Neural progenitor cell (in vitro differentiated cells): Measurements from ENCODE around the gene CAMK1D. TPM values are rescaled to one million over a fixed set of nuclear protein-coding genes. Genes with fewer than 3 reads are reported as not detected.
A peak's percentile ranks its signal among the peaks of the same experiment; 100 is the strongest.

ENCODE experiments used
- DNase-seq: peaks from one replicate; pipeline ENCODE4 v3.0.0-alpha.2; 2016; ENCODE audit warnings: low spot score
- H2AFZ ChIP-seq: fragments of 200-600 bp; sonication (generic); replicated peaks from 2 replicates; pipeline ENCODE4 v1.6.1; 2016; ENCODE audit warnings: antibody characterized with exemption
- H3F3A ChIP-seq: fragments of 200-600 bp; sonication (generic); 2 replicates; pipeline ENCODE4 v1.6.1; 2016; ENCODE audit warnings: antibody characterized with exemption, low read depth
- H3K27ac ChIP-seq: fragments of 200-600 bp; sonication (generic); 2 replicates; pipeline ENCODE4 v1.5.1; 2016; ENCODE audit warnings: mild to moderate bottlenecking
- H3K27me3 ChIP-seq: fragments of 200-600 bp; sonication (generic); 2 replicates; pipeline ENCODE4 v1.6.1; 2016; ENCODE audit warnings: mild to moderate bottlenecking, moderate library complexity
- H3K36me3 ChIP-seq: fragments of 200-600 bp; sonication (generic); 2 replicates; pipeline ENCODE4 v1.5.1; 2016
- H3K4me1 ChIP-seq: fragments of 200-600 bp; sonication (generic); 2 replicates; pipeline ENCODE4 v1.6.1; 2016; ENCODE audit warnings: mixed run types
- H3K4me2 ChIP-seq: fragments of 200-600 bp; sonication (generic); 2 replicates; pipeline ENCODE4 v1.6.1; 2016
- H3K4me3 ChIP-seq: fragments of 200-600 bp; sonication (generic); 2 replicates; pipeline ENCODE4 v1.5.1; 2016
- H3K79me2 ChIP-seq: fragments of 200-600 bp; sonication (generic); 2 replicates; pipeline ENCODE4 v1.6.1; 2016; ENCODE audit warnings: low read depth
- H3K9ac ChIP-seq: fragments of 200-600 bp; sonication (generic); 2 replicates; pipeline ENCODE4 v1.6.1; 2016
- H3K9me3 ChIP-seq: fragments of 200-600 bp; sonication (generic); 2 replicates; pipeline ENCODE4 v1.5.1; 2016; ENCODE audit warnings: low read depth
- H4K20me1 ChIP-seq: fragments of 200-600 bp; sonication (generic); 2 replicates; pipeline ENCODE4 v1.6.1; 2016; ENCODE audit warnings: low read depth
- H3K27ac Mint-ChIP-seq: 3 replicates; pipeline ENCODE4 v1.8.0; 2021; ENCODE audit warnings: mixed read lengths
- H3K27me3 Mint-ChIP-seq: 2 replicates; pipeline ENCODE4 v1.8.0; 2022; ENCODE audit warnings: low read depth, mild to moderate bottlenecking, inconsistent platforms, moderate library complexity, mixed read lengths; ENCODE audit not compliant: insufficient read depth
- H3K36me3 Mint-ChIP-seq: 3 replicates; pipeline ENCODE4 v1.8.0; 2021; ENCODE audit warnings: mixed read lengths
- H3K4me1 Mint-ChIP-seq: 3 replicates; pipeline ENCODE4 v1.8.0; 2021; ENCODE audit warnings: mixed read lengths
- H3K4me3 Mint-ChIP-seq: 3 replicates; pipeline ENCODE4 v1.8.0; 2021; ENCODE audit warnings: mild to moderate bottlenecking, moderate library complexity, mixed read lengths
- H3K9me3 Mint-ChIP-seq: 3 replicates; pipeline ENCODE4 v1.8.0; 2020; ENCODE audit warnings: mixed read lengths
- CTCF ChIP-seq: fragments of 200-600 bp; sonication (generic); IDR thresholded peaks from 2 replicates; pipeline ENCODE4 v1.5.1; 2017; ENCODE audit warnings: antibody characterized with exemption, mild to moderate bottlenecking
- EZH2 ChIP-seq: fragments of 200-600 bp; sonication (generic); IDR thresholded peaks from 2 replicates; pipeline ENCODE4 v1.6.1; 2017; ENCODE audit warnings: antibody characterized with exemption, mild to moderate bottlenecking, moderate library complexity
- EZH2phosphoT487 ChIP-seq: fragments of 200-600 bp; sonication (generic); IDR thresholded peaks from 2 replicates; pipeline ENCODE4 v1.6.1; 2017; ENCODE audit warnings: antibody characterized with exemption
- total RNA-seq: library from RNA; depleted of rRNA; stranded (reverse); fragments of >200 nt; gene quantifications from 2 replicates; pipeline ENCODE4 v1.2.3, GENCODE V29; 2015; ENCODE audit warnings: low replicate concordance

The CAMK1D gene
- total RNA-seq, 1 donor from 2014 or later, result 7.6 TPM

DNA sequence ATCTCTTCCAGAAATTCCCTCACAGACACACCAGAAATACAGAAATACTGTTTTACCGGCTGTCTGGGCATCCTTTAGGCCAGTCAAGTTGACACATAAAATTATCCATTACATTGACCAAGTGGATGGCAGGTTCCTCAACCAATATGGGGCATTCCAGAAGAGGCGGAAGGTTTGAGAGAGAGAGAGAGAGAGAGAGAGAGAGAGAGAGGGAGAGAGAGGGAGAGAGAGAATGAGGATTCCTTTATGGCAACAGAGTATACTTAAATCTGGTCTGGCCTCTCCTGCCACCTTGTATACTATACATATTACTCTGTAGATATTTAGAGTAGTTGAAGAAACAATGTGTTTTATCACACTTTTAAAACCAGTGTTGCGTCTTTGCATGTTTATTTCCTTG lies 214.1 kb downstream of the CAMK1D start:
- Mint-ChIP-seq H3K36me3 (no peaks in the 10 kb centered on the region), H3K9me3 (no peaks in the 10 kb centered on the region), H3K4me3 (no peak overlapping the region), H3K27ac (no peak overlapping the region), H3K27me3 (no peaks in the 10 kb centered on the region), H3K4me1 (peaks cover 13% of the 10 kb centered on the region)
- no peaks in the 10 kb centered on the region for H3F3A ChIP-seq
- DNase-seq, result no peak
- H3K4me3 ChIP-seq, result no peak overlapping the region
- H4K20me1 ChIP-seq, result no peaks in the 10 kb centered on the region
- no peak overlapping the region for H2AFZ ChIP-seq
- no peak overlapping the region for H3K27ac ChIP-seq
- no peaks in the 10 kb centered on the region for H3K36me3 ChIP-seq
- H3K4me2 ChIP-seq, result no peak overlapping the region
- no peaks in the 10 kb centered on the region for H3K4me1 ChIP-seq
- H3K27me3 ChIP-seq, result no peaks in the 10 kb centered on the region
- no peak overlapping the region for H3K9ac ChIP-seq
- TF ChIP-seq CTCF (no peak), EZH2 (no peak), EZH2phosphoT487 (no peak)
- no peaks in the 10 kb centered on the region for H3K9me3 ChIP-seq
- H3K79me2 ChIP-seq, result no peaks in the 10 kb centered on the region

DNA sequence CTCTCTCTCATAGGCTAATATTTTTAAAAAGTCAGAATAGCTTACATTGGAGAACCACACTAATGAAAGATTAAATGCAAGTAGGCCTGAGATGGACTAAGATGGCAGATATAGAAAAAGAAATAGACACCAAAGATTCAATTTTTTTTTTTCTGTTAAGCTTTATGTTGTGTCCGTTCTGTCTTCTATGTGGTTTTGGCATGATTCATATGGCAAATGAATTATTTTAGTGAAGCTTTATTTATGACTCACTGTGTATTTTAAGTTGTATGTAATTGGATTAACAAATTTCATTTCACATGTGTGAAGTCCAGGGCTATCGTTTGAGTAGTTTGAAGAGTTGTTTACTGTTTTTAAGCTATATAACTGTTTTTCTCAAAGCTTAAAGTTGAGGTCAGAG lies 214.8 kb downstream of the CAMK1D start:
- Histone ChIP-seq H3K4me2 (no peak overlapping the region), H3K27ac (no peak overlapping the region), H3K9me3 (no peaks in the 10 kb centered on the region), H4K20me1 (no peaks in the 10 kb centered on the region), H2AFZ (no peak overlapping the region), H3K27me3 (no peaks in the 10 kb centered on the region), H3K9ac (no peak overlapping the region), H3F3A (no peaks in the 10 kb centered on the region), H3K79me2 (no peaks in the 10 kb centered on the region), H3K36me3 (no peaks in the 10 kb centered on the region), H3K4me1 (no peaks in the 10 kb centered on the region), H3K4me3 (no peak overlapping the region)
- TF ChIP-seq EZH2 (no peak), CTCF (no peak), EZH2phosphoT487 (no peak)
- Mint-ChIP-seq H3K27ac (no peak overlapping the region), H3K4me3 (no peak overlapping the region), H3K27me3 (no peaks in the 10 kb centered on the region), H3K9me3 (no peaks in the 10 kb centered on the region), H3K4me1 (peaks cover 13% of the 10 kb centered on the region), H3K36me3 (no peaks in the 10 kb centered on the region)
- DNase-seq, result no peak

DNA sequence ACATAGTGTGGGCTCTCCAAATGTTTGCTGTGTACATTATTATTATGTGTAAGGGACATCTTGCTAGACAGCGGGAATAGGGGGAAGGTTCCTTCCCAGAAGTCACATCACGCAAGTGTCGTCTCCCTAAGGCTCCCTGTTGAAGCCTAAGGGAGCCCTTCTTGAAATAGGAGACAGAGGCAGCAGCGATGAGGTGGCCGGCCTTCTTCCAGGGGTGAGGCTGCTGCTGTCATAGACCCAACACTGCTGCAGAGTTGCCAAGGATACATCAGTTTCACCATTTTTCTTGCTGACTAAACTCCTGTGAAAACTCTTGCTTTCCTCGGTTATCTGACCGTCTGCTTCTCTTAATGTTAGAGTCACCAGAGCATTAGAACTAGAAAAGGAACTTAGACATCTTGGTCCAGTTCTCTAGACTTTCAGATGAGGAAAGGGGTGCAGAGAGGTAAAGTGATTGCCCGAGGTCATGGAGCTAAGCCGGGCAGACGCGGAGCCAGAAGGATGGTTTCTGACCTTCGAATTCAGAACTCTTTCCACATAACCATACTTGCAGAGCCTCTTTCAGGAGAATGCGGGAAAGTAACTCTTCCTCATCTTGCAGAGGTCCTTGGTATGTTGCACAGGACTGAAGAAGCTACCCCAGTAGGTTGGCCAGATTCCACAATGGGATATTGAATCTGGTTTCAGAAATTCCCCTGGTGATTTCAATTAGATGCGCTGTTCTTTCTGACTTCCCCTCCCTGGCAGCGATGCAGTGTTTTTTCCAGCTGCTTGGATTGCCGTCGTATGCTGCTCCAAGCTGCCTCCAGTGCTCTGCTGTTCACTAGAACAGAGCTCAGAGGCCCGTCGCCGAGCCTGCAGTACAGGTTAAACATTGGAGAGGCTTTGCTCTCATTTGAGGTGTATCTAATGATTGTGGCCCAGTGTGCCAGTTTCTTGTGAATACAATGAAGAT lies 217.1 kb downstream of the CAMK1D start:
- no peaks in the 10 kb centered on the region for H3K79me2 ChIP-seq
- H2AFZ ChIP-seq, result no peak overlapping the region
- Mint-ChIP-seq H3K4me1 (peaks cover 13% of the 10 kb centered on the region), H3K27me3 (no peaks in the 10 kb centered on the region), H3K27ac (peak overlapping the region; percentile 33), H3K9me3 (no peaks in the 10 kb centered on the region), H3K36me3 (no peaks in the 10 kb centered on the region), H3K4me3 (no peak overlapping the region)
- no peaks in the 10 kb centered on the region for H4K20me1 ChIP-seq
- no peak overlapping the region for H3K4me3 ChIP-seq
- TF ChIP-seq EZH2phosphoT487 (no peak), CTCF (no peak), EZH2 (no peak)
- no peak overlapping the region for H3K4me2 ChIP-seq
- H3K9ac ChIP-seq, result no peak overlapping the region
- H3K36me3 ChIP-seq, result no peaks in the 10 kb centered on the region
- H3K27me3 ChIP-seq, result no peaks in the 10 kb centered on the region
- no peak overlapping the region for H3K27ac ChIP-seq
- DNase-seq, result no peak
- H3F3A ChIP-seq, result no peaks in the 10 kb centered on the region
- H3K9me3 ChIP-seq, result no peaks in the 10 kb centered on the region
- H3K4me1 ChIP-seq, result no peaks in the 10 kb centered on the region
